HG03565 (cell line): ENCODE data around the gene HDAC11.
"Not testable (repeated sequence)": the region's sequence is repeated elsewhere in the genome, so short reads cannot be mapped to it uniquely, and the experiment has no call there.

Source experiments
- ATAC-seq: cut with Tn5 transposase; IDR thresholded peaks from one replicate; pipeline ENCODE4 v1.9.1; 2021; ENCODE audit warnings: mild to moderate bottlenecking, moderate library complexity; ENCODE audit not compliant: unreplicated experiment

Gene HDAC11

DNA sequence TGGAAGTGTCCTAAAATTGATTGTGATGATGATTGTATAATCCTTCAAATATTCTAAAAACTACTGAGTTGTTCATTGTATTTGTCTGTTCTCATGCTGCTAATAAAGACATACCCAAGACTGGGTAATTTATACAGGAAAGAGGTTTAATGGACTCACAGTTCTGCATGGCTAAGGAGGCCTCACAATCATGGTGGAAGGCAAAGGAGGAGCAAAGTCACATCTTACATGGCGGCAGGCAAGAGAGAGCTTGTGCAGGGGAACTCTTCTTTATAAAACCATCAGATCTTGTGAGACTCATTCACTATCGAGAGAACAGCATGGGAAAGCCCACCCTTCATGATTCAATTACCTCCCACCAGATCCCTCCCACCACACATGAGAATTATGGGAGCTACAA is 41.6 kb downstream of the HDAC11 start:
- ATAC-seq = not testable (repeated sequence)

DNA sequence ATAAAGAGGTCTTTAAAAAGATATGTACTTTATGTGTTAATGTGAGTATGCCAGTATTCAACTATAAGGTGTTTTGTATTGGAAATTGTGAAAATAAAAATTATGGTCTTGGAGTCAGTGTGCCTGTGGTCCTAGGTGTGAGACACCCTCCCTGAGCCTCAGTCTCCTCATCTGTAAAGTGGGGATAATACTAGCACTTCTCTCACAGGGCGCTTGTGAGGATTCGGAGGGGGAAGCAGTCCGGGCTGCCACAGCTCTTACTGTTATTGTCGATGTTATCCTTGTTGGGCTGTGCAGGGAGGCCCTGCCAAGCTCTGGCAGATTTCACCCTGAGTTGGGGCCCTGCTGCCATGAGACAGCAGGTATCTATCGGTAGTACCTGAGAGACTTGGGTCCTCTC is 42.1 kb downstream of the HDAC11 start:
- no peak for ATAC-seq

DNA sequence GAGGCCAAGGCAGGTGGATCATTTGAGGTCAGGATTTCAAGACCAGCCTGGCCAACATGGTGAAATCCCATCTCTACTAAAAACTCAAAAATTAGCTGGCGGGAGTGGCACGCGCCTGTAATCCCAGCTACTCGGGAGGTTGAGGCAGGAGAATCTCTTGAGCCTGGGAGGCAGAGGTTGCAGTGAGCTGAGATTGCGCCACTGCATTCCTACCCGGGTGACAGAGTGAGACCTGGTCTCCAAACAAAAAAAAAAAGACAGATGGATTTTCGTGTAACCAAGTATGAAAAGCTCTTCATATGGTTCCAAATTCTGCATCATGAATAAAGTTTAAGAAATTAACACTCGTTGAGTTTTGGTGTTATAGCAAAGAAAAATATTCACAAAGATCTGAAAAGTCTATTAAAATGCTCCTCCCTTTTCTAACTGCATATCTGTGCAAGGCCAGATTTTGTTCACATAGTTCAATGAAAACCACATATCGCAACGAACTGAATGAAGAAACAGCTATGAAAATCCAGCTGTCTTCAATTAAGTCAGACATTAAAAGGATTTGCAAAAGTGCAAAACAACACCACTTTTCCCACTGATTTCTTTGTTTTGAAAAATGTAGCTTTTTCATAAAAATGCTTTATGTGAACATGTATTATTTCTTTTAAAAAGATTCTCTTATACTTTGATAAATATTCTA is 45.0 kb downstream of the HDAC11 start:
- no peak for ATAC-seq

DNA sequence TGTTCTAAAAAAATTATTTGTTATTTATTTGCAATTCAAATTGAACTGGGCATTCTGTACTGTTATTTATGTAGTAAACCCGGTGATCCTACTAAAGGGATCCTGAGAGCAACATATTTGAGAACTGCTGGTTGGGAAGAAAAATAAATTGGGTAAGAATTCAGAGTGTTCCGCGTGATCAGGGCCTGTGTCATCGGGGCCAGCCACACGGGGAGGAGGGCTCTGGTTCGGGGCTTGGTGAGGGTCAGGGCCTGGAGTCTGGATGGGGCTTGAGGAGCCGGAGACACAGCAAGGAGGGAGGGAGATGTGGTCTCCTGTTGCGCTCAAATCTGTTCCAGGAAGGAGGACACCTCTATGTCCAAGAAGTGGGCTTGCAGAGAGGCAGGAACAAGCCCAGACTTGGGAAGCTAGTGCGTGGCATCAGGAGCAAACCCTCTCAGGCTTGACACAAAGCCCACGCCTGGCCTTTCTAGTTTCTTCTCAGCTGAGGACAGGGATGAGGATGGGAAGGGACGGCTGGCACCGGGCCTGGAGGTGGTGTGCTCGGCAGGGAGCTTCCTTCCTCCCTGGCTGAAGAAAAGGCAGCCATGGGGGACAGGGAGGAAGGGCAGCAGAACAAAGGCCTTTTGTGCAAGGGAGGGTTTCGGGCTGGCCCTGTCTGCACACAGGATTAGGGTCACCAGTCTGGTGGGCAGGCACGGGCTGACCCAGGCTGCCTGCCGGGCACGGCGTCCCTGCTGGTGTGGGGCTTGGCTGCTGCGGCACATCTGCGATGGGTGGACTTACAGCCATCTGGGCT is 45.9 kb downstream of the HDAC11 start:
- ATAC-seq = no peak

DNA sequence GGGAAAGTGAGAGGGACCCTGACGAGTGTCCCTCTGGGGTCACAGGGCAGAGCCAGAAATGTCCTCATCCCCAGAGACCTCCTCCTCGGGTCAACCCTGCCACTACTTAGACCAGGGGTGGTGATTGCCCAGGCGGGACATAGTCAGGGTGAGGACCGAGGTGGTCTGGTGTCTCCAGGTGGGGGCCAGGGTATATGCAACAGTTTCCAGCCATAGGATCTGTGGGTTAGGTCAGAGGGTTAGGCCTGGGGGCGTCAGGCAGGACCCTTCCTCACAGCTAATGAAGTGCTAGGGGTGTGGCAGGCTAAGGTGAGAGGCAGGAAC is 46.5 kb downstream of the HDAC11 start:
- no peak for ATAC-seq

DNA sequence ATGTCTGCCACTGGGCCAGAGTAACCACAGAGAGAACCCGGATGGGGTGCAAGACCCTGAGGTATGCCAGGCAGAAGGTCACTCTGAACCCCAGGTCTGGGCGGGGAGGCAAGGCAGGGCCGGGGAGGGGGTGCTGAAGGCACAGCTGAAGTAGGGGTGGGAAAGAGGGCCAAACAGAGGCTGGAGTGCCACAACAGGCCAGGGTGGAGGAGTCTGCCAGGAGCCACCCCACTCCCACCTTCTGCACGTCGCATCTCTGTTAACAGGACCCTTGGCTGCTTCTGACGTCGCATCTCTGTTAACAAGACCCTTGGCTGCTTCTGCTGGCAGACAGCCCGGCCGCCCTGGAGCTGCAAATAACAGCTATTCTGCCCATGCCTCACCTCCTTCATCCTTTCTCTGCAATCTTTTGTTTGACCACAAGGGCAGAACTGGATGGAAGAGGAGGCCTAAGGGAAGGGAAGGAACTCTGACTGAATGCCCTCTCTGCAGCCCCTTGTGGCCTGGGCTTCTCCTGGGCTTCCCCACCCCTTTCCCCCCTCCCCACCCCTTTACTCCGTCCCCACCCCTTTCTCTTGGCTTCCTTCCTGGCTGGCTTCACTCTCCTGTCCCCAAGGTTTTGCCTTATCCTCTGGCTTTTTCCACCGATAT is 48.2 kb downstream of the HDAC11 start:
- ATAC-seq = no peak

DNA sequence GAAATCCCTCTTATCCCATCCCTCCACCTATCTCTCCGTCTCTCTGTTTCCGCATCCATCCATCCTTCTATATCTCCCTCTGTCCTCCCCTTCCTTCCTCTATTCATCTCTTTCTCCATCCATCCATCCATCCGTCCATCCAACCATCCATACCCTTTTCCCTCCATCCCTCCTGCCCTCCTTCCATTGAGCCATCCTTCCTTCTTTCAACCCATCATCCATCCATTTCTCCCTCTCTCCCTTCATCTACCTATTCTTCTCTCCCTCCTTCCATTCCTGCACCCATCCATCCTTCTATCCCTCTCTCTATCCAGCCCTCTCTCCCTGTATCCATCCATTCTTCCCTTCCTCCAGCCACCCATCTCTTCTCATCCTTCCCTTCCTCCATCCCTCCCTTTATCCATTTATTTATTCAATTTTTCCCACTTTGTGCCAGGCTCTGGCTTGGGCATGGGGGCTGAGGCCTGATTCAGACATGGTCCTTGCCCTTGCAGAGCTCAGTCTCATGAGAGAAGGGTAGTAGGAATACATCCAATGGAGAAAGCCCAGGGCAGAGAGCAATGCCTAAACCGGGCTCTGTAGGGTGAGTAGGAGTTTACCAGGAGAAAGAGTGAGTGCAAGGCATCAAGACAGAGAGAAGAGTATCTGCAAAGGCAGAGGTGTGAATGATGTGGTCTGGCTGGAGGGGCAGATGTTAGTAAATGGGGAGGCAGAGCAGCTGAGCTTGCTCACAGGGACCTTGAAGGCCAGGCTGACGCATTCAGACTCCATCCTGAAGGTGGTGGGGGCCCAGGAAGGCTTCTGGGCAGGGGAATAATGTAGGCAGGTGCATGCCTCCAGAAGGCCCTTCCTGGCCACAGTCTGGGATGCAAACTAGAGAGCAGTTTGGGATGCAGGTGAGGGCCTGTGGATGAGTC is 49.3 kb downstream of the HDAC11 start:
- ATAC-seq = no peak

DNA sequence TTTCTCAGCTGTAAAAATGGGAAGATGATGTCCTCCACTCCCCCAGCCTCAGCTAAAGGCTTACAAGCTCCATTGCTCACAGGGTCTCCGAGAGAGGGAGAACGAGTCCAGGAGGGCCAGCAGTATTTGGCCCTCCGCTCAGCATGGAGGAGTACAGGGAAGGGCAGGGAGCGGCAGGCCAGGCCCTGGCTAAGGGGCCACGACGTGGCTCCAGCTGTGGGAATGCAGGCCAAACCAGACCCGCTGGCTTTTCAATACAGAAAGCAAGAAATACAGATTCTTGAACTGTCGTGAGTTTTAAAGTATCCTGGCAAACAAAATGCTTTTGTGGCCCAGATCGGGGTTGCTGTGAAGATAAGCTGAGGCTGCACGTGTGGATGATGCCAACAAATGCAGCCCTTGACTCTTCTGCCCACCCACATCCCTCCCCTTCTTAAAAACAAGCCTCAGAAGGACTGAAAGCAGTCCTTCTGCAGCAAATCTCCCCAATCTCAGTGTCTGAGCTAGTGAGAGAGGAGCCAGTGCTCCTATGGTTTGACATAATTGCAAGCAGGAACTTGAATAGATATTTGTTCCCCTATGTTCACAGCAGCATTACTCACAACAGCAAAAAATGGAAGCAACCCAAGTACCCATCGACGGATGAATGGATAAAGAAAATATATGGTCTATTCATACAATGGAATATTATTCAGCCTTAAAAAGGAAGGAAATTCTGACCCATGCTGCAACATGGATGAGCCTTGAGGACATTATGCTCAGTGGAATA is 50.3 kb downstream of the HDAC11 start:
- ATAC-seq = no peak

DNA sequence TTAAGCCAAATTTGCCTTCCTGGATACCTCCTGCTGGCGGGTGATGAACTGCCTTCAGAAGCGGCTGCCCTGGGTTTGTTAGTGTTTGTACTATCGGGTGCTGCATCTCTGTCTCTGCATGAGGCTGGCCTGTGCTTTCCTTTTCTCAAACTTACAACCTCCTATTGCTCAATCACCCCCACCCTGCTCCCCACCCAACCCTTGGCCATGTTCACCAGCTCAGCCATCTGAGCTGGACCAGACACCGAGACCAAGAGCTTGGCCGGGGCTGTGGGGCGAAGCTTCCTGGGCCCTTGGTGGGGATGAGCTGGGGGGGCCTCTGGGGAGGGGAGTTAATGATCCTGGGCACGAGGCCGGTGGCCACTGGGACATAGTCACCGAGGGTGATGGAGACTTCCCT is 52.0 kb downstream of the HDAC11 start:
- ATAC-seq = no peak

DNA sequence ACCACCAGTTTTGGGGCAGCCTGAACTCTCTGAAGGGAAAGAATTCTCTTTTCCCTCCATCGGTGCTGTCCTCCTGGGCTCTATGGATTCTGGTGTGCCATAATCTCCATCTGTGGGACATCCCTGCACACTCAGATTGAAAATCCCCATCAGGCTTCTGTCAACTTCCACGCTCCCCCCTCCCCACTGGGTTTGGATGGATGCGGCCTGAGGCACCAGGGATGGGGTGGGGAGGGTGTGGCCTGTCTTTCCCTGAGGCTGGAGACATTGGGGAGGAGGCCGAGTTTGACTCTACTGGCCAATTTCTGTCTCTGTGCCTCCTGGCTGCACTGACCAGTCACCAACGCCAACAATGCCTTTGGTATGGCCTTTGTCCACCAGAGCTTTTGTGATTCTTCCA is 52.5 kb downstream of the HDAC11 start:
- no peak for ATAC-seq

DNA sequence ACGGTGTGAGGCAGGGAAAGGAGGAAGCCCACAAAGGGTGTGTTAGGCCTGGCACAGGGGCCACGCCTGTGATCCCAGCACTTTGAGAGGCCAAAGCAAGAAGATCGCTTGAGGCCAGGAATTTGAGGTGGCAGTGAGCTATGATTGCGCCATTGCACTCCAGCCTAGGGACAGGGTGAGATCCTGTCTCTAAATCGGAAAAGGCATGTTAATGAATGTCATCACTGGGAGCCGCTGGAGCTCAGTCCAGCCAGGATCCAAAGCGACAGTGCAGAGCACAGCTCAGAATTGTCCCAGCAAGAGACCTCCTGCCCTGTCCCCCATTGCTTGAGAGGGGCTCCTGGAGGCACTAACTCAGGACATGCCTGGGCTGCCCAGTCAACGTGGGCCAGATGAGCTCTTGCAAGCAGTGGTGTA is 53.8 kb downstream of the HDAC11 start:
- no peak for ATAC-seq

DNA sequence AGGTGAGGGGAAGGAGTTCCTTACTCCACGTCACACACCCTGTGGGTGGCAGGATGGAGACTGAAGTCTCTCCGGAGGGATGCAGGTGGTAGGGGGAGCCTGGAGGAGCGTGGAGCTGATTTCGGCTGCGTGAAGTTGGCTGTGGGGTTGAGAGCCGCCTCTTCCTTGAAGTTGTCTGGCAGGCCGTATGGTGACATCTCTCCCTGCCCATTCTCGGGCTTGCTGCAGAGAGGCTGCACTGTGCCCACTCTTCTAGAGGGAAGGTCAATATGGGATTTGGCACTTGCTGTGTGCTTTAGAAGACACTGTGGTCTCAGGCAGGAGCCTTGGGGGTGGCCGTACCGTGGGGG is 55.4 kb downstream of the HDAC11 start:
- ATAC-seq = no peak

DNA sequence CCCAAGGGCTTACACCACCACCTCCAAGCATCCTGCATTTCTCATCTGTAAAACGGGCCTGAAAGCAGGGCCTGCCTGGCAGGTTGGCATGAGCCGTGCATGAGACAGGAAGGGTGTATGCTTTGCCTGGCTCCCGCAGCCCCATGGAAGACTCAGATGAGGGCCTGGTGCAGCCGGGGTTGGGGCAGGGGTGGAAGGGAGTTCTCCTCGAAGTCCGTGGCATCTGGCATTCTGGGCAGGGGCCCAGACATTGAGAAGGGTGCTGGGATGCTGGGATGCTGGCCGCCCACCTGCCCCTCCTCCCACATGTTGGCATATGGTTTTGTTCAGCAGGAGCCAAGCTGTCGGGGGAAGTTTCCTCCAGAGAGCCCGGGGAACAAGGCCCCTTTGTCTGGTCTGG is 55.8 kb downstream of the HDAC11 start:
- no peak for ATAC-seq

DNA sequence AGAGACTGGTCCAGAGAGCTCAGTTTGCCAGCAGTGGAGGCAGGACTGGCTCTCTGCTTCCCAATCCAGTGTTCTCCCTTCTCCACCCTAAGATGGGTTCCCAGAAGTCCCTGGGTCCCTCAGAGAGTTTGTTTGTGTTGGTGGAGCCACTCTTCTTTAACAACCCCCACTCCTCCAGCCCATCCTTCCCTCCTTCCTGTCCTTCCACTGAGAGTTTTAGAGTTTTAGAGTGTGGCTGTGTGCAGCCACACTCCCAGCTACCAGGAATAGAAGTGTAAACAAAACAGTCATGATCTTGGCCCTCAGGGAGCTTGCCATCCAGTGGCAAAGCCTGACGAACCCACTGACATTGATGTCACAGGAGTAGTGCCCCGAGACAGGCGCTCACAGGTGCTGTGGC is 56.3 kb downstream of the HDAC11 start:
- ATAC-seq = no peak

DNA sequence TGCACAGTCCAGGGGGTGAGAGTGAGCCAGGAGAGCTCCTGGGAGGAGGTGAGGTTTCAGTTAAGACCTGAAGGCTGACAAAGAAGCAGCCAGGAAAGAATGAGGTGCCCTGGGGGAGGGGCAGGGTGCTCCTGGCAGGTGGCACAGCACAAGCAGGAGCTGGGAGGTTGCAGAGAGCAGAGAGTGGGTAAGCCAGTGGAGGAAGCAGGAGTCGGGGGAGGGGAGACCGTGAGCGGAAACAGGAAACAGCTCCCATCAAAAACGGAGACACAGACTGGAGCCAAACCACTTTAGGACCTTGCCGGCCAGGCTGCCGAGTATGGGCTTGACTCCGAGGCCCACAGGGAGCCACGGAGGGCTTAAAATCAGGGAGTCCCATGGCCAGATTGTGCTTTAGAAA is 56.7 kb downstream of the HDAC11 start:
- no peak for ATAC-seq

DNA sequence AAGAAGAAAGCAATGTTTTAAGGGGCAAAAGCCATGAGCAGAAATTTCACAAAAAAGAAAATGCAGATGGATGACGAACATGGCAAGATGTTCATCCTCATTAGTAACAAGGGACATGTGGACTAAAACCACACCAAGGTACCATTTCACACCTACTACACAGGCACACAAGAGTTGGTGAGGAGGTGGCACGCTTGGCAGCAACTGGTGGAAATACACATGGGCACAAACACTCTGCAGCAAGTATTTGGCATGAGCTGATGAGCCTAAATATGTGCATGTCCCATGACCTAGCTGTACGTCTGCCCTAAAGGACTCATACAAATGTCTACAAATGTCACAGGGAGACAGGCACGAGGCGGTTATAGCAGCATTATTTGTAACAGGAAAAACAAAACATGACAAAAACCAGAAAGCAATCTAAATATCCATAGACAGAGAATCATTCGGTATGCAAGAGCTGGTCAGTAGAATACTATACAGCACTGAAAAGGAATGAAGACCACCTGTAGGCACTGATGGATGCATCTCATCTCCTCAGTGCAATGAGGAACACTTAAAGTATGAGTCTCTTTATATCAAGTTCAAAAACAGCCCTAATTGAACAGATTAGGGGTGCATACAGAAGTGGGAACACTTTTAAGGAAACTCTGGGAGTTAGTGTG is 57.3 kb downstream of the HDAC11 start:
- ATAC-seq = no peak

DNA sequence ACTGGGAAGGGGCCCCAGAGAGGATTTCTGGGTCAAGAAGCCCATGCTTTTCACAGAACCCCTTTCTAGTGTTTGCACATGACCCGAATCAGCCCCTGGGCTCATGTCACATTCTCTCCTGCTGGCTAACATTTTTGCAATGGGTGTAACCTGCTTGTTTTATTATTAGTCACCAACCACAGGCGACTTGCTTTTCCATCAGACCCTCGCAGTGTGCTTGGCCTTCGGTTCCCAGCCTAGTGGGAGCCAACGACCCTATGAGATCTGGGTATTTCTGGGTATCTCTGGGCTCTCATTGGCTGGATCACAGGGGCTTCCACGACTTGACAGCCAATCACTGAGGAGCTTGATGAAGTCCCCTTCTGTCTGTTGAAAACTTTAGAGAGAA is 57.8 kb downstream of the HDAC11 start:
- ATAC-seq = no peak

DNA sequence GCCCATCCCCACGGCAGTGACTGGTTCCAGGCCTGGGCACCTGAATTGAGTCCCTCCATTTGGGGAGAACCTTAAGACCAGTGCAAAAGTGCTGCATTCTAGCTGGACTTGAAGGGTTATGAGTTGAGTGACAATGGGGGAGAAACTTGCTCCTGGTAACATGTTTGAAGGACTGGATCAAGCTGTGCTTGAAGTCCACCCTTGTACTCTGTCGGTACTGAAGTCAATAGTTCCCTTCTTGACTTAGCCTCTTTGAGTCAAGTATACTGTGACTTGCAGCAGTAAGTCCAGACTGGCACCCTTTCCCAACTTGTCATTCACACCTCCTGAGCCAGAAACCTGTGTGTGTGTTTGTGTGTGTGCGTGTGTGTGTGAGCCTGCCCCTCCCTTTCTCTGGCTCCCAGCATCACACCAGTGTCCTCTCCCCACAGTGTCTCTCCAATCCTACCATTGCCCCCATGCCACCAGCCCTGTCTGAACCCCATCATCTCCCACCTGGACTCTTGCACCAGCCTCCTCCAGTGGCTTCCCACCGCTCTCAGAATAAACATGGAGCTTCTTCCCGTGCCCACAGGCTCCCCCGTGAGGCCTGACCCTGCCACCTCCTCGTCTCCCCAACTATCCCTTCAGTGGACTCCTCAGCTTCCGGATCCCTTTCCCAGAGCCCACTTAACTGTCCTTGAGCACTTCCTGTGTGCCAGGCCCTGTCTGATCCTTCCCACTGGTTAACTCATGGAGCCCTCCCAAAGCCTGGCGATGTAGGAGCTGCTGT is 58.6 kb downstream of the HDAC11 start:
- no peak for ATAC-seq

DNA sequence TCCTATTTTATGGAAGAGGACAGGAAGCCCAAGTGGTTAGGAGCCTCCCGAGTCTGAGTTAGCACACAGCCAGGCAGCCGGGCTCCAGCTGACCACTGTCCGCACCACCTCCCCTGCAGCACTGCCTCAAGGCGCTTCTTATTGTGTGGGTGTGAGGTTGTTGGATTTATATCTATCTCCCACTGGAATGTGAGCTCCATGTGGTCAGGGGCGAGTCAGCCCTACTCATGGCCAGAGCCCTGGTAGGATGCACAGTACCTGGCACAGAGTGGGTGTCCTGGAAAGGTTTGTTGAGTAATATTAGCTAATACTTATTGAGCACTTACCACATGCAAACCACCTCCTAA is 59.2 kb downstream of the HDAC11 start:
- ATAC-seq = no peak
